Skeletal muscle tissue (tissue), 4 donors: ENCODE measurements around the gene MAD1L1. TPM values are rescaled to one million over a fixed set of nuclear protein-coding genes. Genes with fewer than 3 reads are reported as not detected.
A peak's percentile ranks its signal among the peaks of the same experiment; 100 is the strongest.

ENCODE experiments used
- H3K27ac ChIP-seq: one replicate; pipeline ENCODE4 v1.7.0; 2013; ENCODE audit warnings: mild to moderate bottlenecking, low read depth, low read length, inconsistent platforms
- H3K27me3 ChIP-seq, 3 donors: one replicate each; pipeline ENCODE4 v1.7.0; 2013; ENCODE audit warnings: low read length in 3 of 3; ENCODE audit not compliant: control insufficient read depth in 3 of 3, insufficient read depth in 3 of 3
- H3K36me3 ChIP-seq, 3 donors: one replicate each; pipeline ENCODE4 v1.7.0; 2013; ENCODE audit warnings: low read length in 3 of 3; ENCODE audit not compliant: control insufficient read depth in 3 of 3, insufficient read depth in 3 of 3
- H3K4me1 ChIP-seq, 3 donors: one replicate each; pipeline ENCODE4 v1.7.0; 2013; ENCODE audit warnings: low read length in 3 of 3, mild to moderate bottlenecking in 3 of 3; ENCODE audit not compliant: control insufficient read depth in 3 of 3, insufficient read depth in 3 of 3
- H3K4me3 ChIP-seq, 3 donors: one replicate each; pipeline ENCODE4 v1.7.0; 2013; ENCODE audit warnings: low read length in 3 of 3
- H3K9ac ChIP-seq, 3 donors: one replicate each; pipeline ENCODE4 v1.7.0; 2013; ENCODE audit warnings: low read length in 3 of 3, mild to moderate bottlenecking in 3 of 3, moderate library complexity in 2 of 3, low read depth in 1 of 3
- H3K9me3 ChIP-seq, 3 donors: one replicate each; pipeline ENCODE4 v1.7.0; 2013; ENCODE audit warnings: low read length in 3 of 3; ENCODE audit not compliant: control insufficient read depth in 3 of 3
- total RNA-seq: library from RNA; depleted of rRNA; stranded (reverse); fragments of >200 nt; gene quantifications from one replicate; pipeline ENCODE4 v1.2.3, GENCODE V29; 2014
- donor health status: Osteomylitis.

Gene MAD1L1
- total RNA-seq, 1 donor from 2014 or later, result 42.3 TPM

DNA sequence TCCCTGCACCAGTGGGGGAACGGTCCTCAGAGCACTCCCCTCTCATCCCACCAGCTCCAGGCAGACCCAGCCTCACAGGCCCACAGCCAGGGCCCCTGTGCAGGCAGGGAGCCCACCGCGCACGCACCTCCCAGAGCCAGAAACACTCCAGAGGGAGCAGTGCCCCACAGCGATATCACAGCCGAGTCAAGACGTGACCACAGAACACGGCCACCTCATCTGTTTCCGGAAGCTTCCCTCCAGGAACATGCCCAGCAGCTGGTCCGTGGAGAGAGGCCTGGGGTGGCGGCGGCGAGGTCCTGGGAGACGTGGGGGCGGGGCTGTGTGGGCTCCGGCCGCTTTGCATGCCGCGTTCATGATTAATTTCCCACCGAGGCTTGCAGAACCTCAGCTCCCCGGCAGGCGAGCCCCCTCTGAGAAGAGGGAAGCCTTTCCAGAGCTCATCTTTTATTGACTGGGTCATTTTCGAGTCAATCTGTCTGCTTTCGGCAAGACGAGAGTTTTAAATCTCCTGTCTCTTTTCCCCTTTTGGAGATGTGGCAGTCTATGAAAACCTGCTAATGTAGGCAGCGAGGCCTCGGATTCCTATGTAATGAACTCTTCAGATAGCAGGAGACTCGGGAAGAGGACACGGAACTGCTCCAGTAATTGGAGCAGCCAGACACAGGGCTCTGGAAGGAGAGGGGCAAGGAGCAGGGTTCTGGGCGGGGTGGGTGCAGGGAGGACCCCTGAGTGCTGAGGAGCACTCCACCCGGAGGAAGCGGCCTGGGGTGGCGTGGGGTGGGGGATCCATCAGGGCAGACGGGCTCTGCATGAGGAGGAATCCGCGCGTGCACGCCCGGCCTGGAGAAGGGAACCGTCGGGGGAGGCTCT, 319.9 kb downstream of the MAD1L1 start:
- no peaks in the 10 kb centered on the region for H3K9me3 ChIP-seq
- H3K27me3 ChIP-seq, result no peaks in the 10 kb centered on the region
- H3K4me3 ChIP-seq, result no peak overlapping the region
- no peak overlapping the region for H3K9ac ChIP-seq
- H3K27ac ChIP-seq, result peak overlapping the region; percentile 19
- H3K4me1 ChIP-seq, result peaks cover 6 to 35% (median 25%) of the 10 kb centered on the region in 3 donors
- H3K36me3 ChIP-seq, result no peaks in the 10 kb centered on the region

DNA sequence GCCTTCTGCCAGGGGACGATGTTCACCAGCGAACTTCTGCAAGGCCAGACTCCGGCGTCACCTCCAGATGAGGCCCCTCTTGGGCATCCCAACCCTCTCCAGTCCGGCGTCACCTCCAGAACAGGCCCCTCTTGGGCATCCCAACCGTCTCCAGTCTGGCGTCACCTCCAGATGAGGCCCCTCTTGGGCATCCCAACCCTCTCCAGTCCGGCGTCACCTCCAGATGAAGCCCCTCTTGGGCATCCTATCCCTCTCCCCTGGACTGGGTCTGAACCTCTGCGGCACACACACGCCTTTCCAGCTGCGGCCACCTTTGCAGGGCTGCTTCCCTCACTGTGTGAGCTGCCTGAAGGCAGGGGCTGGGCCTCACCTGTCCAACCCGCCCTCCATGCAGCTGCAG, 321.2 kb downstream of the MAD1L1 start:
- Histone ChIP-seq H3K4me1 (peaks cover 0 to 23% (median 13%) of the 10 kb centered on the region in 3 donors), H3K4me3 (no peak overlapping the region), H3K27ac (no peak overlapping the region), H3K27me3 (no peaks in the 10 kb centered on the region), H3K36me3 (no peaks in the 10 kb centered on the region), H3K9ac (no peak overlapping the region), H3K9me3 (no peaks in the 10 kb centered on the region)

DNA sequence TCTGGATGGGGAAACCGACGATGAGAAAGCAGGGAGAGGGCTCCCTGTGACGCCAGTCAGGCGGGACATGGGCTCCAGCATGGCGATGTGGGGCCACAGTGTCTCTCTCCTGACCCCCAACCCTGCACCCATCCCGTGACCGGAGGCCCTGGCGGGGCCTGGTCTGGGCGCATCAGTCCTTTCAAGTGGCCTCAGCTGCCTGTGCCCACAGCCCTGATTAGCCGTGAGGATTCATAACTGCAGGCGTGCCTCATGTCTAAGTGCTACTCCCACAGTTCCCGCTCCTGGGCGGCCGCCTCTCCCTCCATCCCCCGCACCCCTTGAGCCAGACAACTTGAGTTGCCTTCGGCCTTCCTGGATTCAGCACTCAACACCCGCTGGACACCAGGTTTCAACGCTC, 321.9 kb downstream of the MAD1L1 start:
- Histone ChIP-seq H3K27ac (no peak overlapping the region), H3K9ac (no peak overlapping the region), H3K27me3 (no peaks in the 10 kb centered on the region), H3K36me3 (no peaks in the 10 kb centered on the region), H3K4me1 (peaks cover 0 to 18% (median 13%) of the 10 kb centered on the region in 3 donors), H3K4me3 (no peak overlapping the region), H3K9me3 (no peaks in the 10 kb centered on the region)

- H3K27ac ChIP-seq, result no peak overlapping the region
- H3K9me3 ChIP-seq, result no peaks in the 10 kb centered on the region
- no peak overlapping the region for H3K9ac ChIP-seq
- H3K36me3 ChIP-seq, result no peaks in the 10 kb centered on the region
- H3K4me3 ChIP-seq, result no peak overlapping the region
- H3K27me3 ChIP-seq, result no peaks in the 10 kb centered on the region
- H3K4me1 ChIP-seq, result peaks cover 0 to 18% (median 13%) of the 10 kb centered on the region in 3 donors
Observed at GRCh38 chr7:1910081-1910685, 322.6 kb downstream of the MAD1L1 start.

- H3K27ac ChIP-seq, result no peak overlapping the region
- no peaks in the 10 kb centered on the region for H3K36me3 ChIP-seq
Observed at GRCh38 chr7:1909476-1909875, 323.3 kb downstream of the MAD1L1 start.

GRCh38 chr7:1908823-1909420, 323.8 kb downstream of the MAD1L1 start:
- Histone ChIP-seq H3K36me3 (no peaks in the 10 kb centered on the region), H3K9ac (no peak overlapping the region), H3K27me3 (no peaks in the 10 kb centered on the region)

More at GRCh38 chr7:1909476-1909875, 323.3 kb downstream of the MAD1L1 start:
- no peak overlapping the region for H3K4me3 ChIP-seq
- no peaks in the 10 kb centered on the region for H3K9me3 ChIP-seq
- H3K27me3 ChIP-seq, result no peaks in the 10 kb centered on the region
- peaks cover 0 to 15% (median 13%) of the 10 kb centered on the region in 3 donors for H3K4me1 ChIP-seq
- no peak overlapping the region for H3K9ac ChIP-seq

DNA sequence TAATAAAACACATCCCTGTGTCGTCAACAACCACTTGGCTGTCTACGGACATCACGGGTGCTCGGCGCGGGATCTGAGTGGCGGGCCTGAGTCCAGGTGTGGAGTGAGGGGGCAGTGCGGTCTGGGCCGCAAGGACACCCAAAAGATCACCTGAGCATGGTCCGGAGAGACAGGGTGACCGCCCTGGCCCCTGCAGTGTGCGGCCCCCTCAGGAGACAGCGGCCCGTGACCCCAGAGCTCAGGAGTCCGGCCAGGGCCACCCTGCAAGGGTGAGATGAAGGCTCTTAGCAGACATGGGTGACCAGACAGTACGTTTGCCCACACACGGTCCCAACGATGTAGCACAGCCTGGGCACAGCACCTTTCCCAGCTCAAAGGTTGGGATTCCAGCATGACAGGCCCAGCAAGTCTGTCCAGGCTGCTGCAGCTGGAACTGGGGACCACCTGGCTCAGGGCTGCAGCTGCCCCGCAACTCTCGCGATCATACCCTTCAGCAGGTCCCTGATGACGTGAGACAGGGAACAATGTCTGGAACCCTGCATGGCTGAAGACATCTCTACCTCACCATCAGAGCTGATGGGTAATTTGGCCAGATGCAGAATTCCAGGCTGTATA, 324.9 kb downstream of the MAD1L1 start:
- H3K9ac ChIP-seq, result no peak overlapping the region
- H3K4me3 ChIP-seq, result no peak overlapping the region
- H3K36me3 ChIP-seq, result no peaks in the 10 kb centered on the region
- H3K4me1 ChIP-seq, result peaks cover 0 to 7% (median 3%) of the 10 kb centered on the region in 3 donors
- H3K27me3 ChIP-seq, result no peaks in the 10 kb centered on the region
- H3K9me3 ChIP-seq, result no peaks in the 10 kb centered on the region
- H3K27ac ChIP-seq, result no peak overlapping the region

More at GRCh38 chr7:1908823-1909420, 323.8 kb downstream of the MAD1L1 start:
- Histone ChIP-seq H3K9me3 (no peaks in the 10 kb centered on the region), H3K27ac (no peak overlapping the region), H3K4me3 (no peak overlapping the region), H3K4me1 (peaks cover 0 to 13% (median 10%) of the 10 kb centered on the region in 3 donors)

GRCh38 chr7:1906988-1907745, 325.6 kb downstream of the MAD1L1 start:
- Histone ChIP-seq H3K27ac (no peak overlapping the region), H3K36me3 (no peaks in the 10 kb centered on the region), H3K4me1 (no peaks in the 10 kb centered on the region), H3K9ac (no peak overlapping the region), H3K27me3 (no peaks in the 10 kb centered on the region), H3K9me3 (no peaks in the 10 kb centered on the region), H3K4me3 (no peak overlapping the region)

DNA sequence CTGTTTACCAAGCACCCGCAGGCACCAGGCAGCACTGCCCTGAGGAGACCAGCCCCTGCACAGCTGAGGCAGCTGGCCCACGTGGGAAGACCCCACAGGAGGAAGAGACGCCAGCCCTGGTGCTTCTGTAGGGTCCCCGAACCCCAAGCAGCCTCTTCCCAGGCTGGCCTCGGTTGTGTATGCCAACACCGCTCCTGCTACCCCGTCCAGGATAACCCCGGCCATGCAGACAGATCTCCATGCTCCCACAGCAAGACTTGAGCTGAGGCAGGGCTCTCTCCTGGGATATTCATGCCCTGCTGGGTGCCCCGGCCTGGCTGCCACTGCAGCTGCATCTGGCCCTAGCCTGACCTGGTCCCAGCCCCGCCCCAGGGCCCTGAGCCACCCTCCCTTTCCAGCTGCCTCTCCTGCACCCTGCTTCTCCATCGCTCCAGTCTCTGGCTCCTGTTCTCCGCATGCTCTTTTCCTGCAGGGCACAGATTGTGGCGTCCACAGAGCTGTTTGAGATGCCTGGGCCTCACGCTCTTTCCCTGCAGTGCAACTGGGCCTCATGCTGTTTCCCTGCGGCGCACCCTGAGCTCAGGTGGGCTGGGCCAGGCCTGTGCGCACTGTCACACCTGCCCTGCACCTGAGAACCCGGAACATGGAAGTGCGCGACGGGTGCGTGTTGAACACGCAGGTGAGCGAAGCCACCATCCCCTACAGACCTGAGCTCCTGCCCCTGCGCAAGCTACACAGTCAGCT, 326.5 kb downstream of the MAD1L1 start:
- H3K4me3 ChIP-seq, result no peak overlapping the region
- H3K9ac ChIP-seq, result no peak overlapping the region
- no peak overlapping the region for H3K27ac ChIP-seq
- no peaks in the 10 kb centered on the region for H3K36me3 ChIP-seq
- H3K27me3 ChIP-seq, result no peaks in the 10 kb centered on the region
- no peaks in the 10 kb centered on the region for H3K4me1 ChIP-seq
- H3K9me3 ChIP-seq, result no peaks in the 10 kb centered on the region
